ENCODE measurements around the gene CXXC4.

The CXXC4 gene

DNA sequence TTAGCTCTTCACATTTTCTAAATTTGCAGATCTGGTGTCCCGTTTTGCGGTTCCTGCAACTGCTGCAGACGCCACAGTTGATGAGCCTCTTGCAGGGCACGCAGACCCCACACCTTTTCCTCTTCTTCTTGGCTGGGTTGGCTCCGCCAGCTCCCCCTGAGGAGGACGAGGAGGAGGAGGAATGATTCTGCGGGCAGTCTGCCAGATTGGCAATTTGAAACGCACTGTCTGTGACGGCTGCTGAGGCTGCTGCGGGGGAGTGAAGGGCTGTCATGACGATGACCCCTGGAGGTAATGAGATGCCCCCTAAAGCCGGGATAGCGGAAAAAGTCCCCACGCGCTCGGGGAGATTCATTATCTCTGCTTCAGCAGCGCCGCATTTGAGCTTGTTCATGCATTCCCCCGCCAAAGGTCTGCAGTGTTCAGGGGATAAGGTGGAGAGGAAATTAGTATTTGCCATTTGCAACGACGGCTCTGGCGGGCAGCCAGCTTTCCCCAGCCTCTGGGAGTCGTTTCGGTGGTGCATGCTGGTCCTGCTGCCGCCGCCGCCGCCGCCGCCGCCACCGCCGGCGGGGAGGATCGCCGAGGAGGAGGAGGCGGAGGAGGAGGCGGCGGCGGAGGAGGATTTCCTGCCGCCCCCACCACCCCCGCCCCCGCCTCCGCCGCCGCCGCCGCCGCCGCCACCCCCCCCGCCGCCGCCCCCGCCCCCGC, 3.8 kb downstream of the CXXC4 start:
- Histone ChIP-seq H3K4me3 (ENCODE audit: low read length) (peak overlapping the region; percentile 64), H3K27ac (ENCODE audit: low read depth, low read length) (no peak overlapping the region), H3K27me3 (ENCODE audit: control insufficient read depth, low read length) (peaks cover 45% of the 10 kb centered on the region), H4K20me1 (ENCODE audit: control insufficient read depth, insufficient read depth, low read depth, low read length) (no peaks in the 10 kb centered on the region), H3K4me2 (ENCODE audit: low read length) (peak overlapping the region; percentile 75), H3K9me3 (ENCODE audit: control insufficient read depth, insufficient read depth, low read length) (no peaks in the 10 kb centered on the region), H3K4me1 (ENCODE audit: control insufficient read depth, low read length) (peaks cover 14% of the 10 kb centered on the region), H3K36me3 (ENCODE audit: control insufficient read depth, low read length) (no peaks in the 10 kb centered on the region), H3K79me2 (ENCODE audit: control insufficient read depth, low read length) (no peaks in the 10 kb centered on the region), H3F3A (ENCODE audit: control insufficient read depth, insufficient read depth) (no peaks in the 10 kb centered on the region), H3K9me2 (replicated peaks; ENCODE audit: control insufficient read depth, low read length) (no peaks in the 10 kb centered on the region)
- TF ChIP-seq, protein P1, sequence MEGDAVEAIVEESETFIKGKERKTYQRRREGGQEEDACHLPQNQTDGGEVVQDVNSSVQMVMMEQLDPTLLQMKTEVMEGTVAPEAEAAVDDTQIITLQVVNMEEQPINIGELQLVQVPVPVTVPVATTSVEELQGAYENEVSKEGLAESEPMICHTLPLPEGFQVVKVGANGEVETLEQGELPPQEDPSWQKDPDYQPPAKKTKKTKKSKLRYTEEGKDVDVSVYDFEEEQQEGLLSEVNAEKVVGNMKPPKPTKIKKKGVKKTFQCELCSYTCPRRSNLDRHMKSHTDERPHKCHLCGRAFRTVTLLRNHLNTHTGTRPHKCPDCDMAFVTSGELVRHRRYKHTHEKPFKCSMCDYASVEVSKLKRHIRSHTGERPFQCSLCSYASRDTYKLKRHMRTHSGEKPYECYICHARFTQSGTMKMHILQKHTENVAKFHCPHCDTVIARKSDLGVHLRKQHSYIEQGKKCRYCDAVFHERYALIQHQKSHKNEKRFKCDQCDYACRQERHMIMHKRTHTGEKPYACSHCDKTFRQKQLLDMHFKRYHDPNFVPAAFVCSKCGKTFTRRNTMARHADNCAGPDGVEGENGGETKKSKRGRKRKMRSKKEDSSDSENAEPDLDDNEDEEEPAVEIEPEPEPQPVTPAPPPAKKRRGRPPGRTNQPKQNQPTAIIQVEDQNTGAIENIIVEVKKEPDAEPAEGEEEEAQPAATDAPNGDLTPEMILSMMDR (IDR thresholded peaks at IDR 0.05; ENCODE audit: low read depth, low read length, poor library complexity, severe bottlenecking): no peak

DNA sequence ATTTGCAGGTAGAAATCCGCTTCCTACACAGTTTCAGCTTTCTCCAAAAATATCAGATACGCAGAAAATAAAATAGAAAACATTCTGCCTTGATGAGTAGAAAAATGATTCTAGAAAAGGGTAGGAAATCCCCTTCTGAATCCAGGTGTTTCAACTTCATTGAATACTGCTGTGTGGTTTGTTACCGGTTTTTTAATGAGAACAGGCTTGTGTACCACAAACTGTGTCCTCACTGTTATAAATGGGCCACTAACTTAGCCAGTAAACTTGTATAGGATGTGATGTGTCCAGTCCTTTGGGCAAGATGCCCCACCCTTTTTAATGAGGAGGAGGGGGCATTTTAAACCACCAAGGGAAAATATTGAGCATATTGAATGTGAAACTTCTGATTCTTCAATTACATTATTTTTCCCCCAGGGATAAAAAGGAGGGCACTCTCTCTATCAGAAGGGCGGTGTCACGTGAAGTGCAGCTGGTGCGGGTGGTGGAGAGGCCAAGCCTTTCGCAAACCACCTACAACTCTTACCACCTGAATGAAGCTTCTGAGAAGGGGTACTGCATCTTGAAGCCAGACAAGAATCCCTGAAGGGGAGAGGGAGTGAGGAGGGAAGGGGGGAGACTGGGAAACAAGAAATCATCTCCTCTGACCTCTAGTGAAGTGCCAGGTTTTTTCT, 4.5 kb downstream of the CXXC4 start:
- Histone ChIP-seq H3F3A (ENCODE audit: control insufficient read depth, insufficient read depth) (no peaks in the 10 kb centered on the region), H4K20me1 (ENCODE audit: control insufficient read depth, insufficient read depth, low read depth, low read length) (no peaks in the 10 kb centered on the region), H3K4me1 (ENCODE audit: control insufficient read depth, low read length) (peaks cover 14% of the 10 kb centered on the region), H3K9me3 (ENCODE audit: control insufficient read depth, insufficient read depth, low read length) (no peaks in the 10 kb centered on the region), H3K27me3 (ENCODE audit: control insufficient read depth, low read length) (peaks cover 42% of the 10 kb centered on the region), H3K27ac (ENCODE audit: low read depth, low read length) (no peak overlapping the region), H3K4me3 (ENCODE audit: low read length) (peak overlapping the region; percentile 64), H3K79me2 (ENCODE audit: control insufficient read depth, low read length) (no peaks in the 10 kb centered on the region), H3K9me2 (replicated peaks; ENCODE audit: control insufficient read depth, low read length) (no peaks in the 10 kb centered on the region), H3K4me2 (ENCODE audit: low read length) (peak overlapping the region; percentile 75), H3K36me3 (ENCODE audit: control insufficient read depth, low read length) (no peaks in the 10 kb centered on the region)
- TF ChIP-seq, protein P1 (IDR thresholded peaks at IDR 0.05; ENCODE audit: low read depth, low read length, poor library complexity, severe bottlenecking): no peak
- TF ChIP-seq EZH2phosphoT487 (IDR thresholded peaks at IDR 0.05; ENCODE audit: borderline replicate concordance, low read length): no peak

DNA sequence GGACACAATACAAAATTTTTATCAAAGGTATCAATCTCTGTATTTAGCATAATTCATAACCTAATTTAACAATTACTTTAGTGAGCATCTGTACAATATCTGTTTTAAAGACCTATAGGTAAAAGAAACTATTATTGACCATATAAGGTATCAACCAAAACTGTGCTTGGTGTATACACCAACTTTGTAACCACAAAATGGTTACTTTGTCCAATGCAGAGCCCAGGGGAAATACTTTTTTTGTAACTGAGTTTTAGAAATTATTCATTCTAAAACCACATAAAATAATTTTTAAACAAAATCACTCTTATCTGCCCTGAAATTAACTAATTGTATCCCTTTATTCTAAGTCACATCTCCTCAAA, 5.0 kb downstream of the CXXC4 start:
- no peaks in the 10 kb centered on the region for H4K20me1 ChIP-seq (ENCODE audit: control insufficient read depth, insufficient read depth, low read depth, low read length)
- H3K4me2 ChIP-seq (ENCODE audit: low read length): no peak overlapping the region
- H3K9me2 ChIP-seq (replicated peaks; ENCODE audit: control insufficient read depth, low read length): no peaks in the 10 kb centered on the region
- H3F3A ChIP-seq (ENCODE audit: control insufficient read depth, insufficient read depth): no peaks in the 10 kb centered on the region
- no peak overlapping the region for H3K27ac ChIP-seq (ENCODE audit: low read depth, low read length)
- no peak overlapping the region for H3K4me3 ChIP-seq (ENCODE audit: low read length)
- H3K27me3 ChIP-seq (ENCODE audit: control insufficient read depth, low read length): peaks cover 40% of the 10 kb centered on the region
- H3K4me1 ChIP-seq (ENCODE audit: control insufficient read depth, low read length): peaks cover 14% of the 10 kb centered on the region
- H3K79me2 ChIP-seq (ENCODE audit: control insufficient read depth, low read length): no peaks in the 10 kb centered on the region
- no peaks in the 10 kb centered on the region for H3K9me3 ChIP-seq (ENCODE audit: control insufficient read depth, insufficient read depth, low read length)
- H3K36me3 ChIP-seq (ENCODE audit: control insufficient read depth, low read length): no peaks in the 10 kb centered on the region
- TF ChIP-seq EZH2phosphoT487 (IDR thresholded peaks at IDR 0.05; ENCODE audit: borderline replicate concordance, low read length): no peak
- TF ChIP-seq, protein P1 (IDR thresholded peaks at IDR 0.05; ENCODE audit: low read depth, low read length, poor library complexity, severe bottlenecking): no peak

Data from DOHH2 (cell line).